ENCODE data around the gene PFN3. TPM values are rescaled to one million over a fixed set of nuclear protein-coding genes. Genes with fewer than 3 reads are reported as not detected.

Gene PFN3
- polyA plus RNA-seq, 1 of the 3 experiments (the other 2 are of a cell fraction) = not detected

DNA sequence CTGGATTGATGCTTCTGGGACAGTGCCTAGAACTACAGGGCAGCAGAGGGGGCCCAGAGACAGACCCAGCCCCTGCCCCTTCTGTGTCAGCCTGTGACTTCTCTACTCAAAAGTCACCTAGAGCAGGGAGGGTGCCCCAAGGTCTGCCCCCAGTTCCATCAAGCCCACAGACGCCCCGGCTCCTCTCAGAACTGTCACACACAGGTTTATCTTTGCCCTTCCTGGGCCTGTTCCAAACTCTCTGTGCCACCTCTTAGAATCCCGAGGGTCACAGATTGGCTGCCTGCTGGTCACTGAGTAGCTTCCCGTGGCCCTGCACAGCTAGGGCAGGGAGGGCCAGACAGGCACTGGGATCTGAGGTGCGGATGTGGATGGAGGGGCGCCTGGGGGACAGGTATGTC, 41.0 kb downstream of the PFN3 start:
- POLR2A ChIA-PET = no interaction called here
- DNase-seq = no peak

More for the DNA sequence above, 41.0 kb downstream of the PFN3 start:
- Histone ChIP-seq H3K9ac (no peak overlapping the region), H4K20me1 (ENCODE audit: insufficient read depth) (no peaks in the 10 kb centered on the region), H3F3A (replicated peaks; ENCODE audit: insufficient read depth) (no peaks in the 10 kb centered on the region), H3K79me2 (ENCODE audit: insufficient read depth) (no peaks in the 10 kb centered on the region), H3K36me3 (replicated peaks in 1 of 2; ENCODE audit: control insufficient read depth in 1 of 2, insufficient read depth in 2 of 2, low read length in 1 of 2) (no peaks in the 10 kb centered on the region), H3K4me2 (no peak overlapping the region), H3K27me3 (ENCODE audit: insufficient read depth) (no peaks in the 10 kb centered on the region), H3K9me2 (no peaks in the 10 kb centered on the region), H3K4me1 (ENCODE audit: control insufficient read depth in 1 of 2, insufficient read depth in 2 of 2, low read depth in 1 of 2, low read length in 1 of 2) (peaks cover 4 to 15% of the 10 kb centered on the region in 2 experiments; a peak in 2 of 4 replicates), H3K9me3 (no peaks in the 10 kb centered on the region), H3K4me3 (ENCODE audit: low read depth in 2 of 2, low read length in 1 of 2) (no peak overlapping the region), H3K27ac (ENCODE audit: low read depth in 2 of 2, low read length in 1 of 2) (no peak overlapping the region), H2AFZ (ENCODE audit: low read depth) (no peak overlapping the region)
- no peak for TF ChIP-seq TEAD4 (IDR thresholded peaks at IDR 0.05; ENCODE audit: borderline replicate concordance, insufficient read depth)
- no peak for TF ChIP-seq RAD21 (IDR thresholded peaks at IDR 0.05; ENCODE audit: low read length)
- TF ChIP-seq, protein P1, sequence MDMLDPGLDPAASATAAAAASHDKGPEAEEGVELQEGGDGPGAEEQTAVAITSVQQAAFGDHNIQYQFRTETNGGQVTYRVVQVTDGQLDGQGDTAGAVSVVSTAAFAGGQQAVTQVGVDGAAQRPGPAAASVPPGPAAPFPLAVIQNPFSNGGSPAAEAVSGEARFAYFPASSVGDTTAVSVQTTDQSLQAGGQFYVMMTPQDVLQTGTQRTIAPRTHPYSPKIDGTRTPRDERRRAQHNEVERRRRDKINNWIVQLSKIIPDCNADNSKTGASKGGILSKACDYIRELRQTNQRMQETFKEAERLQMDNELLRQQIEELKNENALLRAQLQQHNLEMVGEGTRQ (IDR thresholded peaks at IDR 0.05; ENCODE audit: borderline replicate concordance, low read depth, low read length) = no peak
- TF ChIP-seq GABPA (IDR thresholded peaks at IDR 0.05; ENCODE audit: low read depth) = no peak
- no peak for TF ChIP-seq MEF2A (IDR thresholded peaks at IDR 0.05; ENCODE audit: borderline replicate concordance, low read depth)
- TF ChIP-seq EZH2phosphoT487 (IDR thresholded peaks at IDR 0.05; ENCODE audit: borderline replicate concordance, low read depth) = no peak
- TF ChIP-seq, protein P2, sequence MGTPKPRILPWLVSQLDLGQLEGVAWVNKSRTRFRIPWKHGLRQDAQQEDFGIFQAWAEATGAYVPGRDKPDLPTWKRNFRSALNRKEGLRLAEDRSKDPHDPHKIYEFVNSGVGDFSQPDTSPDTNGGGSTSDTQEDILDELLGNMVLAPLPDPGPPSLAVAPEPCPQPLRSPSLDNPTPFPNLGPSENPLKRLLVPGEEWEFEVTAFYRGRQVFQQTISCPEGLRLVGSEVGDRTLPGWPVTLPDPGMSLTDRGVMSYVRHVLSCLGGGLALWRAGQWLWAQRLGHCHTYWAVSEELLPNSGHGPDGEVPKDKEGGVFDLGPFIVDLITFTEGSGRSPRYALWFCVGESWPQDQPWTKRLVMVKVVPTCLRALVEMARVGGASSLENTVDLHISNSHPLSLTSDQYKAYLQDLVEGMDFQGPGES (IDR thresholded peaks at IDR 0.05; ENCODE audit: low read depth, low read length) = no peak
- TF ChIP-seq, protein P3, sequence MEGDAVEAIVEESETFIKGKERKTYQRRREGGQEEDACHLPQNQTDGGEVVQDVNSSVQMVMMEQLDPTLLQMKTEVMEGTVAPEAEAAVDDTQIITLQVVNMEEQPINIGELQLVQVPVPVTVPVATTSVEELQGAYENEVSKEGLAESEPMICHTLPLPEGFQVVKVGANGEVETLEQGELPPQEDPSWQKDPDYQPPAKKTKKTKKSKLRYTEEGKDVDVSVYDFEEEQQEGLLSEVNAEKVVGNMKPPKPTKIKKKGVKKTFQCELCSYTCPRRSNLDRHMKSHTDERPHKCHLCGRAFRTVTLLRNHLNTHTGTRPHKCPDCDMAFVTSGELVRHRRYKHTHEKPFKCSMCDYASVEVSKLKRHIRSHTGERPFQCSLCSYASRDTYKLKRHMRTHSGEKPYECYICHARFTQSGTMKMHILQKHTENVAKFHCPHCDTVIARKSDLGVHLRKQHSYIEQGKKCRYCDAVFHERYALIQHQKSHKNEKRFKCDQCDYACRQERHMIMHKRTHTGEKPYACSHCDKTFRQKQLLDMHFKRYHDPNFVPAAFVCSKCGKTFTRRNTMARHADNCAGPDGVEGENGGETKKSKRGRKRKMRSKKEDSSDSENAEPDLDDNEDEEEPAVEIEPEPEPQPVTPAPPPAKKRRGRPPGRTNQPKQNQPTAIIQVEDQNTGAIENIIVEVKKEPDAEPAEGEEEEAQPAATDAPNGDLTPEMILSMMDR (IDR thresholded peaks at IDR 0.05) = no peak
- TF ChIP-seq SMC3 (IDR thresholded peaks at IDR 0.05; ENCODE audit: low read depth, low read length) = no peak
- TF ChIP-seq, protein P4, sequence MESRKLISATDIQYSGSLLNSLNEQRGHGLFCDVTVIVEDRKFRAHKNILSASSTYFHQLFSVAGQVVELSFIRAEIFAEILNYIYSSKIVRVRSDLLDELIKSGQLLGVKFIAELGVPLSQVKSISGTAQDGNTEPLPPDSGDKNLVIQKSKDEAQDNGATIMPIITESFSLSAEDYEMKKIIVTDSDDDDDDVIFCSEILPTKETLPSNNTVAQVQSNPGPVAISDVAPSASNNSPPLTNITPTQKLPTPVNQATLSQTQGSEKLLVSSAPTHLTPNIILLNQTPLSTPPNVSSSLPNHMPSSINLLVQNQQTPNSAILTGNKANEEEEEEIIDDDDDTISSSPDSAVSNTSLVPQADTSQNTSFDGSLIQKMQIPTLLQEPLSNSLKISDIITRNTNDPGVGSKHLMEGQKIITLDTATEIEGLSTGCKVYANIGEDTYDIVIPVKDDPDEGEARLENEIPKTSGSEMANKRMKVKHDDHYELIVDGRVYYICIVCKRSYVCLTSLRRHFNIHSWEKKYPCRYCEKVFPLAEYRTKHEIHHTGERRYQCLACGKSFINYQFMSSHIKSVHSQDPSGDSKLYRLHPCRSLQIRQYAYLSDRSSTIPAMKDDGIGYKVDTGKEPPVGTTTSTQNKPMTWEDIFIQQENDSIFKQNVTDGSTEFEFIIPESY (IDR thresholded peaks at IDR 0.05; ENCODE audit: borderline replicate concordance, low read depth) = no peak
- TF ChIP-seq, protein P5, sequence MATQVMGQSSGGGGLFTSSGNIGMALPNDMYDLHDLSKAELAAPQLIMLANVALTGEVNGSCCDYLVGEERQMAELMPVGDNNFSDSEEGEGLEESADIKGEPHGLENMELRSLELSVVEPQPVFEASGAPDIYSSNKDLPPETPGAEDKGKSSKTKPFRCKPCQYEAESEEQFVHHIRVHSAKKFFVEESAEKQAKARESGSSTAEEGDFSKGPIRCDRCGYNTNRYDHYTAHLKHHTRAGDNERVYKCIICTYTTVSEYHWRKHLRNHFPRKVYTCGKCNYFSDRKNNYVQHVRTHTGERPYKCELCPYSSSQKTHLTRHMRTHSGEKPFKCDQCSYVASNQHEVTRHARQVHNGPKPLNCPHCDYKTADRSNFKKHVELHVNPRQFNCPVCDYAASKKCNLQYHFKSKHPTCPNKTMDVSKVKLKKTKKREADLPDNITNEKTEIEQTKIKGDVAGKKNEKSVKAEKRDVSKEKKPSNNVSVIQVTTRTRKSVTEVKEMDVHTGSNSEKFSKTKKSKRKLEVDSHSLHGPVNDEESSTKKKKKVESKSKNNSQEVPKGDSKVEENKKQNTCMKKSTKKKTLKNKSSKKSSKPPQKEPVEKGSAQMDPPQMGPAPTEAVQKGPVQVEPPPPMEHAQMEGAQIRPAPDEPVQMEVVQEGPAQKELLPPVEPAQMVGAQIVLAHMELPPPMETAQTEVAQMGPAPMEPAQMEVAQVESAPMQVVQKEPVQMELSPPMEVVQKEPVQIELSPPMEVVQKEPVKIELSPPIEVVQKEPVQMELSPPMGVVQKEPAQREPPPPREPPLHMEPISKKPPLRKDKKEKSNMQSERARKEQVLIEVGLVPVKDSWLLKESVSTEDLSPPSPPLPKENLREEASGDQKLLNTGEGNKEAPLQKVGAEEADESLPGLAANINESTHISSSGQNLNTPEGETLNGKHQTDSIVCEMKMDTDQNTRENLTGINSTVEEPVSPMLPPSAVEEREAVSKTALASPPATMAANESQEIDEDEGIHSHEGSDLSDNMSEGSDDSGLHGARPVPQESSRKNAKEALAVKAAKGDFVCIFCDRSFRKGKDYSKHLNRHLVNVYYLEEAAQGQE (IDR thresholded peaks at IDR 0.05; ENCODE audit: low read depth, low read length) = no peak
- TF ChIP-seq, protein P6, sequence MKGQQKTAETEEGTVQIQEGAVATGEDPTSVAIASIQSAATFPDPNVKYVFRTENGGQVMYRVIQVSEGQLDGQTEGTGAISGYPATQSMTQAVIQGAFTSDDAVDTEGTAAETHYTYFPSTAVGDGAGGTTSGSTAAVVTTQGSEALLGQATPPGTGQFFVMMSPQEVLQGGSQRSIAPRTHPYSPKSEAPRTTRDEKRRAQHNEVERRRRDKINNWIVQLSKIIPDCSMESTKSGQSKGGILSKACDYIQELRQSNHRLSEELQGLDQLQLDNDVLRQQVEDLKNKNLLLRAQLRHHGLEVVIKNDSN (IDR thresholded peaks at IDR 0.05; ENCODE audit: borderline replicate concordance, low read depth) = no peak
- no peak for TF ChIP-seq ELF1 (IDR thresholded peaks at IDR 0.05)
- no peak for TF ChIP-seq YY1 (IDR thresholded peaks at IDR 0.05; ENCODE audit: low read depth)
- CTCF ChIA-PET = interaction anchor here (1.2 to 1.7 kb wide), 2 partner anchors 10 to 98 kb away, joined by 3 to 4 read pairs; no protein-coding TSS in a partner anchor
- WGBS (ENCODE audit: low lambda C conversion rate) = 87% methylated on average over 6 of the region's 6 CpGs
